ENCODE results near the gene TOPAZ1. TPM values are rescaled to one million over a fixed set of nuclear protein-coding genes. Genes with fewer than 3 reads are reported as not detected.

TOPAZ1 gene
- total and polyA plus RNA-seq, 2 of the 13 experiments (the other 11 are each of a cell fraction or from before 2014, with no cell fraction given), result not detected

- no peak for TF ChIP-seq FOXO4 (CRISPR knock-in tag; conservative IDR thresholded peaks at IDR 0.05)
Measured at GRCh38 chr3:44324584-44324983, 82.9 kb downstream of the TOPAZ1 start (continued).

- Histone ChIP-seq H3K9ac (ENCODE audit: insufficient read depth, low read depth, low read length) (no peak overlapping the region), H2AFZ (ENCODE audit: low read length) (no peak overlapping the region), H3K4me2 (ENCODE audit: low read depth, low read length) (no peak overlapping the region), H3K36me3 (replicated peaks in 1 of 2; ENCODE audit: control insufficient read depth in 1 of 2, insufficient read depth in 2 of 2, low read length in 2 of 2) (no peaks in the 10 kb centered on the region), H3K4me3 (replicated peaks in 1 of 3; ENCODE audit: insufficient read depth in 1 of 3, low read depth in 2 of 3, low read length in 3 of 3) (no peak overlapping the region), H4K20me1 (ENCODE audit: insufficient read depth, low read length) (no peaks in the 10 kb centered on the region), H3K27ac (ENCODE audit: extremely low read length, insufficient read depth, low read length) (no peak overlapping the region), H3K4me1 (ENCODE audit: insufficient read depth, low read length) (peaks cover 32% of the 10 kb centered on the region), H3K27me3 (ENCODE audit: control insufficient read depth in 1 of 2, insufficient read depth in 2 of 2, low read length in 2 of 2) (no peaks in the 10 kb centered on the region; a peak in 1 of 5 replicates), H3K79me2 (ENCODE audit: insufficient read depth, low read length) (no peaks in the 10 kb centered on the region), H3K9me3 (ENCODE audit: low read length) (no peaks in the 10 kb centered on the region)
- intact Hi-C loops (cut with micrococcal nuclease; ENCODE audit: unreplicated experiment) (no loop called here), in situ Hi-C loops (cut with HindIII; ENCODE audit: extremely low pct_ligation_motif_present, low pct_unique_long_range_greater_than_20kb) (loop anchor here (10.0 kb wide), 1 partner anchor 109 kb away; no protein-coding TSS in a partner anchor)
- no peak for ATAC-seq
- no peak for FAIRE-seq
- ChIA-PET CTCF (ENCODE audit: low intra/inter-chr PET ratio, low total read pairs) (no interaction called here), POLR2A (no interaction called here)
- no TSS peak for BruUV-seq (replicated peaks)
- TF ChIP-seq JDP2 (CRISPR knock-in tag; IDR thresholded peaks at IDR 0.05; ENCODE audit: borderline replicate concordance), result no peak
- TF ChIP-seq ZNF773 (CRISPR knock-in tag; IDR thresholded peaks at IDR 0.05; ENCODE audit: borderline replicate concordance), result no peak
- TF ChIP-seq ZC3H13 (CRISPR knock-in tag; IDR thresholded peaks at IDR 0.05), result no peak
- TF ChIP-seq MAFF (IDR thresholded peaks at IDR 0.05; ENCODE audit: low read depth, low read length), result peak; percentile 85
- TF ChIP-seq JARID2 (CRISPR knock-in tag; IDR thresholded peaks at IDR 0.05; ENCODE audit: insufficient replicate concordance), result no peak
- peak; percentile 84 to 91 for TF ChIP-seq MAFK (conservative IDR thresholded peaks at IDR 0.05 in 1 of 2, IDR thresholded peaks at IDR 0.05 in 1 of 2; ENCODE audit: low read length in 2 of 2)
- no peak for TF ChIP-seq ZBTB20 (CRISPR knock-in tag; IDR thresholded peaks at IDR 0.05; ENCODE audit: borderline replicate concordance, low read depth)
- TF ChIP-seq PBX2 (CRISPR knock-in tag; IDR thresholded peaks at IDR 0.05), result no peak
- TF ChIP-seq NFE2L2 (IDR thresholded peaks at IDR 0.05; ENCODE audit: low read length), result 0 out of 2 replicates have a peak, but pooled peaks have one; percentile 17
- no peak for TF ChIP-seq PAX8 (CRISPR knock-in tag; IDR thresholded peaks at IDR 0.05; ENCODE audit: borderline replicate concordance)
- no peak for TF ChIP-seq RBM39 (IDR thresholded peaks at IDR 0.05; ENCODE audit: low read depth, low read length, poor library complexity, severe bottlenecking)
- no peak for TF ChIP-seq ZGPAT (CRISPR knock-in tag; IDR thresholded peaks at IDR 0.05)
- 87% methylated on average over 2 of the region's 2 CpGs for WGBS (ENCODE audit: low lambda C conversion rate)
- DNase-seq (ENCODE audit: low spot score), result no peak
Measured at GRCh38 chr3:44326019-44326418, 84.3 kb downstream of the TOPAZ1 start.

Measured in HepG2 (cell line).